ENCODE data around the gene NRXN2. TPM values are rescaled to one million over a fixed set of nuclear protein-coding genes. Genes with fewer than 3 reads are reported as not detected.

The NRXN2 gene
- total RNA-seq, 1 donor from 2014 or later = 9.8 TPM

- DNase-seq (ENCODE audit: low spot score in 2 of 2, unreplicated experiment in 2 of 2) = no peak
- Mint-ChIP-seq H3K4me3 (no peak overlapping the region), H3K36me3 (no peaks in the 10 kb centered on the region)
These were observed 2.0 kb upstream of the NRXN2 start for GRCh38 chr11:64724863-64725532.

GRCh38 chr11:64723907-64724862, 1.2 kb upstream of the NRXN2 start:
- Mint-ChIP-seq H3K9me3 (no peaks in the 10 kb centered on the region), H3K27ac (no peak overlapping the region), H3K4me3 (peak overlapping the region; percentile 58), H3K36me3 (no peaks in the 10 kb centered on the region), H3K27me3 (ENCODE audit: low read depth) (peaks cover 79% of the 10 kb centered on the region), H3K4me1 (no peaks in the 10 kb centered on the region)
- DNase-seq (ENCODE audit: low spot score in 2 of 2, unreplicated experiment in 2 of 2) = no peak
- no peak for TF ChIP-seq CTCF (IDR thresholded peaks at IDR 0.05; ENCODE audit: unreplicated experiment)

More at GRCh38 chr11:64724863-64725532, 2.0 kb upstream of the NRXN2 start:
- Mint-ChIP-seq H3K4me1 (no peaks in the 10 kb centered on the region), H3K27me3 (ENCODE audit: low read depth) (peaks cover 76% of the 10 kb centered on the region), H3K9me3 (no peaks in the 10 kb centered on the region), H3K27ac (no peak overlapping the region)
- no peak for TF ChIP-seq CTCF (IDR thresholded peaks at IDR 0.05; ENCODE audit: unreplicated experiment)

DNA sequence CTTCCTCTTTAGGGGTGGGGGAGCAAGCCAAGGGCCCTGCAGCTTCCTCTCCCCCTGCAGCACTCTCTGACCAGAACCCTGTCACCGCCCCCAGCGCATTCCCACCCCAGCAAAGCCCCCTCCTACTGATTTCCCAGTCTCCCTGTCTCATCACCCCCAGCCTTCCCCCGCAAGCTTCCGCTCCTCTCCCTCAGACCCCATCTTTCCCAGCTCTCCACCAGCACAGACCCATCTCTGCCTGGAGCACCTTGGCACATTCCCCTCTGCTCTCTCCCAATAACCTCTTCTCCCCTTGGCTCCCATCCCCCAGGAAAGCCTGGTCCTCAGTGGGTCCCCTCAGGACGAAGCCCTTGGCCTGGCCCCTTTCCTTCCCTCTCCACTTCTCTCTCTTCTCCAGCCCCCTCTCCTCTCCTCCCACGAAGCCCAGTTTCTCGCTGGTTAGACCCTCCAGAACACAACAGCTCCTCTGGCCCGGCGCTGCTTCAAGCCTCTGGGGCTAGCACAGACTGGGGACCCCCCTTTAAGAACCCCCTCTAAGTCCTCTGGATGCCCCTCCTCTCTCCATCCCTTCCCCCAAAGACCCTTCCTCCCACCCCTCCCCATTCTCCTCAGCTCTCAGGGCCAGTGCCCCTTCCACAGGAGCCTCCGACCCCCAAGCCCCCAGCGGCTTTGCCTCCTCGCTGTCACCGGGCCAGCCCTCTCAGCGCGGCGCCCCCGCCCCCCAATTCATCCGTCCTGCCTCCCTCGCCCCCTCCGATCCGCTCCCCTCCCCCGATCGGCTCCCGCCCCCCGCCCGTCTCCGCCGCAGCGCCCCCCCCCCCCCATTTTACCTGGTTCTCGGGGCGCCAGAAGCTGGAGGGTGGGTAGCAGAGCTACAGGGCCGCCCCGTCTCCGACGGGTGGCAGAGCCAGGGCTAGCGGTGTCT, 594 bp downstream of the NRXN2 start:
- H3K27me3 Mint-ChIP-seq (ENCODE audit: low read depth) = peaks cover 83% of the 10 kb centered on the region
- H3K27ac Mint-ChIP-seq = no peak overlapping the region
- no peaks in the 10 kb centered on the region for H3K4me1 Mint-ChIP-seq
- no peak for TF ChIP-seq CTCF (IDR thresholded peaks at IDR 0.05; ENCODE audit: unreplicated experiment)
- no peaks in the 10 kb centered on the region for H3K36me3 Mint-ChIP-seq
- no peak for DNase-seq (ENCODE audit: low spot score in 2 of 2, unreplicated experiment in 2 of 2)
- H3K4me3 Mint-ChIP-seq = no peak overlapping the region
- no peaks in the 10 kb centered on the region for H3K9me3 Mint-ChIP-seq

GRCh38 chr11:64721359-64721699, 1.7 kb downstream of the NRXN2 start:
- no peaks in the 10 kb centered on the region for H3K36me3 Mint-ChIP-seq
- peaks cover 83% of the 10 kb centered on the region for H3K27me3 Mint-ChIP-seq (ENCODE audit: low read depth)
- no peak for TF ChIP-seq CTCF (IDR thresholded peaks at IDR 0.05; ENCODE audit: unreplicated experiment)
- H3K4me3 Mint-ChIP-seq = no peak overlapping the region
- no peak overlapping the region for H3K27ac Mint-ChIP-seq
- no peaks in the 10 kb centered on the region for H3K9me3 Mint-ChIP-seq
- no peaks in the 10 kb centered on the region for H3K4me1 Mint-ChIP-seq
- no peak for DNase-seq (ENCODE audit: low spot score in 2 of 2, unreplicated experiment in 2 of 2)

GRCh38 chr11:64720640-64721358, 2.2 kb downstream of the NRXN2 start:
- H3K4me3 Mint-ChIP-seq = no peak overlapping the region
- no peak for DNase-seq (ENCODE audit: low spot score in 2 of 2, unreplicated experiment in 2 of 2)
- H3K9me3 Mint-ChIP-seq = no peaks in the 10 kb centered on the region
- TF ChIP-seq CTCF (IDR thresholded peaks at IDR 0.05; ENCODE audit: unreplicated experiment) = no peak
- H3K4me1 Mint-ChIP-seq = no peaks in the 10 kb centered on the region
- H3K27me3 Mint-ChIP-seq (ENCODE audit: low read depth) = peaks cover 86% of the 10 kb centered on the region
- no peak overlapping the region for H3K27ac Mint-ChIP-seq
- H3K36me3 Mint-ChIP-seq = no peaks in the 10 kb centered on the region
